GM12873 (cell line): ENCODE results near the gene MAP2K2.

Source experiments
- CTCF ChIP-seq: IDR thresholded peaks from 2 replicates; pipeline ENCODE4 v1.5.1; 2012; ENCODE audit warnings: low read depth, mild to moderate bottlenecking, moderate library complexity, low read length, control low read depth; ENCODE audit not compliant: insufficient read depth; ENCODE audit errors: missing control alignments

The MAP2K2 gene

GRCh38 chr19:4154571-4155312, 30.8 kb upstream of the MAP2K2 start:
- TF ChIP-seq CTCF = no peak

GRCh38 chr19:4152241-4152998, 28.5 kb upstream of the MAP2K2 start:
- no peak for TF ChIP-seq CTCF

- no peak for TF ChIP-seq CTCF
Measured at GRCh38 chr19:4151623-4152022, 27.7 kb upstream of the MAP2K2 start.

GRCh38 chr19:4149518-4150288, 25.8 kb upstream of the MAP2K2 start:
- no peak for TF ChIP-seq CTCF

- TF ChIP-seq CTCF = no peak
Measured at GRCh38 chr19:4144666-4145249, 20.8 kb upstream of the MAP2K2 start.

GRCh38 chr19:4140237-4140711, 16.4 kb upstream of the MAP2K2 start:
- peak; percentile 80 for TF ChIP-seq CTCF
